ENCODE data around the gene ZBTB5. TPM values are rescaled to one million over a fixed set of nuclear protein-coding genes. Genes with fewer than 3 reads are reported as not detected.
"Not testable (repeated sequence)": the region's sequence is repeated elsewhere in the genome, so short reads cannot be mapped to it uniquely, and the experiment has no call there.

ZBTB5 gene
- total and polyA plus RNA-seq, 2 of the 8 experiments (the other 6 are each of a cell fraction or from before 2014, with no cell fraction given) = 13.3 to 14.5 TPM

DNA sequence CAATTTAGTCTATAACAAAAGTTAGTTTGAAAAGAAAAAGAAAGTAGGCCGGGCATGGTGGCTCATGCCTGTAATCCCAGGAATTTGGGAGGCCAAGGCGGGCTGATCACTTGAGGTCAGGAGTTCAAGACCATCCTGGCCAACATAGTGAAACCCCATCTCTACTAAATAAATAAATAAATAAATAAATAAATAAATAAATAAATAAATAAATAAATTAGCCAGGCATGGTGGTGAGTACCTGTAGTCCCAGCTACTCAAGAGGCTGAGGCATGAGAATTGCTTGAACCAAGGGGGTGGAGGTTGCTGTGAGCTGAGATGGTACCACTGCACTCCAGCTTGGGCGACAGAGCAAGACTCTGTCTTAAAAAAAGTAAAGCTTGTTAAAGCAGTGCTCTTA is 67.3 kb downstream of the ZBTB5 start:
- H2BK20ac ChIP-seq (ENCODE audit: low read length); H3K27ac ChIP-seq (ENCODE audit: low read depth, low read length); DNase-seq (ENCODE audit: low read depth in 1 of 2, low spot score in 2 of 2); H3K18ac ChIP-seq (ENCODE audit: extremely low read depth, low read length); H3K23ac ChIP-seq (ENCODE audit: insufficient read length); H2BK12ac ChIP-seq (ENCODE audit: low read depth, low read length); H2AK5ac ChIP-seq (ENCODE audit: low read depth, low read length); H3K27me3 ChIP-seq (replicated peaks in 1 of 4; ENCODE audit: control insufficient read depth in 3 of 4, extremely low read depth in 1 of 4, insufficient read depth in 3 of 4, low read length in 3 of 4); H4K8ac ChIP-seq (ENCODE audit: extremely low read depth, insufficient read depth, low read length); H2BK120ac ChIP-seq (replicated peaks; ENCODE audit: low read depth, low read length); H3K79me1 ChIP-seq (ENCODE audit: low read depth, low read length); H3K23me2 ChIP-seq (ENCODE audit: low read depth, low read length); H3K4me1 ChIP-seq (replicated peaks in 1 of 4; ENCODE audit: control insufficient read depth in 3 of 4, insufficient read depth in 4 of 4, low read length in 3 of 4); H3K4me2 ChIP-seq (ENCODE audit: insufficient read depth in 1 of 2, low read depth in 2 of 2, low read length in 2 of 2); H3K4me3 ChIP-seq (ENCODE audit: extremely low read depth in 1 of 4, insufficient read depth in 2 of 4, low read depth in 3 of 4, low read length in 4 of 4); H4K5ac ChIP-seq (ENCODE audit: insufficient read length, low read depth, low read length); H2BK5ac ChIP-seq (ENCODE audit: low read depth, low read length); H4K20me1 ChIP-seq (replicated peaks in 1 of 2; ENCODE audit: control insufficient read depth in 1 of 2, insufficient read depth in 2 of 2, low read length in 2 of 2); H3K14ac ChIP-seq (ENCODE audit: insufficient read length); H3K9me3 ChIP-seq (ENCODE audit: insufficient read depth in 2 of 2, low read depth in 1 of 2, low read length in 1 of 2); H4K91ac ChIP-seq (replicated peaks; ENCODE audit: insufficient read length, low read length); H2AFZ ChIP-seq (ENCODE audit: low read length); H3K36me3 ChIP-seq (ENCODE audit: control insufficient read depth in 2 of 4, insufficient read depth in 4 of 4, low read length in 3 of 4); FAIRE-seq; H3K79me2 ChIP-seq (ENCODE audit: control insufficient read depth in 1 of 2, insufficient read depth in 2 of 2, low read length in 2 of 2); H3K56ac ChIP-seq (replicated peaks; ENCODE audit: insufficient read length, low read depth, low read length); H3K9ac ChIP-seq (replicated peaks in 1 of 4; ENCODE audit: extremely low read depth in 1 of 4, low read depth in 3 of 4, low read length in 3 of 4); H2BK15ac ChIP-seq (ENCODE audit: low read length); H3K4ac ChIP-seq (replicated peaks; ENCODE audit: insufficient read length, low read depth, low read length): not testable (repeated sequence)
- CTCF ChIA-PET (ENCODE audit: partially characterized antibody) = interaction anchor here (0.6 to 3.3 kb wide), 4 partner anchors 9 to 17 kb away, joined by 3 to 19 read pairs (median 4); no protein-coding TSS in a partner anchor
- WGBS, 2 experiments (ENCODE audit: extremely low coverage in 1 of 2, insufficient coverage in 1 of 2, insufficient read length in 1 of 2, insufficient replicate concordance in 2 of 2, low coverage in 1 of 2, low lambda C conversion rate in 2 of 2, missing lambda C conversion rate in 1 of 2) = 71% methylated on average over 3 of the region's 3 CpGs; no CpG with 5 or more reads in 1 of the 2 experiments
- POLR2A ChIA-PET (ENCODE audit: partially characterized antibody) = interaction anchor here (0.5 kb wide), 1 partner anchor 14 kb away, joined by 3 read pairs; no protein-coding TSS in a partner anchor

All from H1 (cell line).